HepG2 (cell line): ENCODE results near the gene RPS6KA2. TPM values are rescaled to one million over a fixed set of nuclear protein-coding genes. Genes with fewer than 3 reads are reported as not detected.

Experiments
- ATAC-seq: fragments of 200-7000 bp; cut with Tn5 transposase; 3 replicates; pipeline ENCODE4 v1.9.1; 2020; ENCODE audit warnings: mild to moderate bottlenecking, moderate library complexity
- BruUV-seq: library from RNA; stranded (reverse); fragments of 400-500 nt; replicated peaks from 2 replicates; lab custom pipeline; 2021; lab: Mats Ljungman, UMichigan
- CTCF ChIA-PET: fragments of 300-600 bp; formaldehyde crosslinking; extraction: SDS; loops from one replicate; lab custom pipeline; 2021; ENCODE audit warnings: low total read pairs, inconsistent platforms, low intra/inter-chr PET ratio; lab: Yijun Ruan, JAX
- POLR2A ChIA-PET: fragments of 350-600 bp; sonication (Branson Sonifier 250); formaldehyde crosslinking; loops from one replicate; lab custom pipeline; 2020; ENCODE audit warnings: antibody characterized with exemption, inconsistent platforms; lab: Yijun Ruan, JAX
- DNase-seq: peaks from one replicate; pipeline ENCODE4 v3.0.0-alpha.2; 2015; ENCODE audit warnings: low spot score
- FAIRE-seq: peaks from 3 replicates; lab custom pipeline; 2011; peaks lifted over from hg19 to GRCh38; lab: Jason Lieb, UNC
- H2AFZ ChIP-seq: one replicate; pipeline ENCODE4 v1.6.1; 2011; ENCODE audit warnings: low read length, inconsistent platforms
- H3K27ac ChIP-seq: fragments of 300-600 bp; 3 replicates; pipeline ENCODE4 v1.8.0; 2011; ENCODE audit warnings: mixed run types, mild to moderate bottlenecking, mixed read lengths, low read length, inconsistent platforms; ENCODE audit not compliant: insufficient read depth; ENCODE audit errors: extremely low read length
- H3K27me3 ChIP-seq, 2 experiments: fragments of 200-600 bp in 1 of 2; 2 replicates in 1 of 2; 3 replicates in 1 of 2; pipeline versions ENCODE4 v1.6.0 to v1.8.0; 2011; ENCODE audit warnings: low read length in 2 of 2, mild to moderate bottlenecking in 2 of 2, moderate library complexity in 2 of 2, inconsistent platforms in 1 of 2; ENCODE audit not compliant: insufficient read depth in 2 of 2, control insufficient read depth in 1 of 2
- H3K36me3 ChIP-seq, 2 experiments: fragments of 200-600 bp in 1 of 2; replicated peaks in 1 of 2; 2 replicates in 1 of 2; 3 replicates in 1 of 2; pipeline versions ENCODE4 v1.5.1 to v1.8.0; 2011; ENCODE audit warnings: low read length in 2 of 2, inconsistent platforms in 1 of 2; ENCODE audit not compliant: insufficient read depth in 2 of 2, control insufficient read depth in 1 of 2
- H3K4me1 ChIP-seq: 2 replicates; pipeline ENCODE4 v1.5.1; 2012; ENCODE audit warnings: low read length, inconsistent platforms; ENCODE audit not compliant: insufficient read depth
- H3K4me2 ChIP-seq: 2 replicates; pipeline ENCODE4 v1.6.0; 2011; ENCODE audit warnings: low read depth, low read length, inconsistent platforms
- H3K4me3 ChIP-seq, 3 experiments: fragments of 200-600 bp in 1 of 3; sonication (generic), shearing (Covaris generic) in 1 of 3; replicated peaks in 1 of 3; 2 replicates each; pipeline ENCODE4 v1.5.1; 2011 to 2016; ENCODE audit warnings: low read length in 3 of 3, inconsistent platforms in 2 of 3, low read depth in 2 of 3, mild to moderate bottlenecking in 2 of 3, control low read depth in 1 of 3, mixed read lengths in 1 of 3; ENCODE audit not compliant: insufficient read depth in 1 of 3
- H3K79me2 ChIP-seq: one replicate; pipeline ENCODE4 v1.6.1; 2011; ENCODE audit warnings: low read length, inconsistent platforms; ENCODE audit not compliant: insufficient read depth
- H3K9ac ChIP-seq: 2 replicates; pipeline ENCODE4 v1.6.0; 2011; ENCODE audit warnings: mild to moderate bottlenecking, low read depth, low read length, inconsistent platforms; ENCODE audit not compliant: insufficient read depth
- H3K9me3 ChIP-seq: 2 replicates; pipeline ENCODE4 v1.5.1; 2012; ENCODE audit warnings: mild to moderate bottlenecking, low read length
- H4K20me1 ChIP-seq: 2 replicates; pipeline ENCODE4 v1.6.0; 2011; ENCODE audit warnings: inconsistent platforms, mild to moderate bottlenecking, low read length, moderate library complexity; ENCODE audit not compliant: insufficient read depth
- BCL6 ChIP-seq: IDR thresholded peaks from 2 replicates; pipeline ENCODE4 v1.6.1; 2016; ENCODE audit warnings: missing genetic modification reagents, missing compliant biosample characterization
- DNMT1 ChIP-seq: sonication (generic); formaldehyde crosslinking; IDR thresholded peaks from 2 replicates; pipeline ENCODE4 v1.5.1; 2020; ENCODE audit warnings: mild to moderate bottlenecking, missing genetic modification reagents
- GABPA ChIP-seq, 2 experiments: IDR thresholded peaks; 2 replicates each; pipeline ENCODE4 v1.6.1; 2011 to 2016; ENCODE audit warnings: low read depth in 2 of 2, low read length in 1 of 2, missing biosample characterization in 1 of 2, missing genetic modification characterization in 1 of 2
- GATAD2A ChIP-seq: IDR thresholded peaks from 2 replicates; pipeline ENCODE4 v1.6.1; 2016
- HNRNPK ChIP-seq: fragments of 200-400 bp; formaldehyde crosslinking; IDR thresholded peaks from 2 replicates; pipeline ENCODE4 v1.6.1; 2018; ENCODE audit warnings: low read length, low read depth, moderate library complexity, mild to moderate bottlenecking; ENCODE audit not compliant: poor library complexity, severe bottlenecking
- MEIS1 ChIP-seq: sonication (generic); formaldehyde crosslinking; IDR thresholded peaks from 2 replicates; pipeline ENCODE4 v1.9.0; 2021; ENCODE audit warnings: mild to moderate bottlenecking, missing genetic modification reagents, moderate library complexity, borderline replicate concordance
- SMAD9 ChIP-seq: sonication (generic); formaldehyde crosslinking; IDR thresholded peaks from 2 replicates; pipeline ENCODE4 v1.5.1; 2020; ENCODE audit warnings: mild to moderate bottlenecking, missing genetic modification reagents
- ZNF614 ChIP-seq: IDR thresholded peaks from 2 replicates; pipeline ENCODE4 v1.6.1; 2018; ENCODE audit warnings: missing biosample characterization, missing genetic modification reagents, inconsistent platforms, borderline replicate concordance
- WGBS: methylation state at CpG from one replicate; pipeline ENCODE4 v1.1.6; 2017; ENCODE audit warnings: low lambda C conversion rate; 5-methylcytosine and 5-hydroxymethylcytosine counted together
- in situ Hi-C: cut with HindIII; loops from 2 replicates; pipeline ENCODE4 v1.10.0; 2017; ENCODE audit warnings: low pct_unique_long_range_greater_than_20kb; ENCODE audit not compliant: extremely low pct_ligation_motif_present
- intact Hi-C: fragments of 100-400 bp; cut with micrococcal nuclease; formaldehyde crosslinking; loops from one replicate; pipeline ENCODE4 v1.10.0; 2022; ENCODE audit not compliant: unreplicated experiment
- polyA plus RNA-seq, 8 experiments: library from polyadenylated mRNA; depleted of rRNA in 3 of 8; stranded (reverse) in 7 of 8; unstranded in 1 of 8; fragments of >200 nt; fragmentation: Illumina TruSeq in 4 of 8; extraction: Trizol in 4 of 8; gene quantifications; 2 replicates each; pipeline versions ENCODE4 v1.2.1 to v1.2.3, GENCODE V29; 2011 to 2016; ENCODE audit warnings: low read depth in 4 of 8, missing spikeins in 1 of 8, mixed read lengths in 1 of 8; ENCODE audit not compliant: insufficient read depth in 1 of 8
- total RNA-seq, 5 experiments: library from RNA; depleted of rRNA; stranded (reverse); fragments of >200 nt; fragmentation: Illumina TruSeq; extraction: Trizol; gene quantifications; 2 replicates each; pipeline ENCODE4 v1.2.3, GENCODE V29; 2016; ENCODE audit warnings: low read depth in 1 of 5
- TF ChIP-seq, protein P1 (sequence below): IDR thresholded peaks from 2 replicates; pipeline ENCODE4 v1.6.1; 2016; ENCODE audit warnings: missing compliant biosample characterization, missing genetic modification reagents, borderline replicate concordance
- TF ChIP-seq, protein P2 (sequence below): sonication (generic); formaldehyde crosslinking; conservative IDR thresholded peaks from 2 replicates; pipeline ENCODE4 v1.4.0; 2020; ENCODE audit warnings: mild to moderate bottlenecking, missing genetic modification reagents, moderate library complexity
- TF ChIP-seq, protein P3 (sequence below): sonication (generic); formaldehyde crosslinking; IDR thresholded peaks from 2 replicates; pipeline ENCODE4 v1.4.0; 2020; ENCODE audit warnings: missing genetic modification reagents
- TF ChIP-seq, protein P4 (sequence below): sonication (generic); formaldehyde crosslinking; IDR thresholded peaks from 2 replicates; pipeline ENCODE4 v1.4.0; 2020; ENCODE audit warnings: mild to moderate bottlenecking, missing genetic modification reagents

The RPS6KA2 gene
- total and polyA plus RNA-seq, 2 of the 13 experiments (the other 11 are each of a cell fraction or from before 2014, with no cell fraction given), result 0.22 to 0.38 TPM

DNA sequence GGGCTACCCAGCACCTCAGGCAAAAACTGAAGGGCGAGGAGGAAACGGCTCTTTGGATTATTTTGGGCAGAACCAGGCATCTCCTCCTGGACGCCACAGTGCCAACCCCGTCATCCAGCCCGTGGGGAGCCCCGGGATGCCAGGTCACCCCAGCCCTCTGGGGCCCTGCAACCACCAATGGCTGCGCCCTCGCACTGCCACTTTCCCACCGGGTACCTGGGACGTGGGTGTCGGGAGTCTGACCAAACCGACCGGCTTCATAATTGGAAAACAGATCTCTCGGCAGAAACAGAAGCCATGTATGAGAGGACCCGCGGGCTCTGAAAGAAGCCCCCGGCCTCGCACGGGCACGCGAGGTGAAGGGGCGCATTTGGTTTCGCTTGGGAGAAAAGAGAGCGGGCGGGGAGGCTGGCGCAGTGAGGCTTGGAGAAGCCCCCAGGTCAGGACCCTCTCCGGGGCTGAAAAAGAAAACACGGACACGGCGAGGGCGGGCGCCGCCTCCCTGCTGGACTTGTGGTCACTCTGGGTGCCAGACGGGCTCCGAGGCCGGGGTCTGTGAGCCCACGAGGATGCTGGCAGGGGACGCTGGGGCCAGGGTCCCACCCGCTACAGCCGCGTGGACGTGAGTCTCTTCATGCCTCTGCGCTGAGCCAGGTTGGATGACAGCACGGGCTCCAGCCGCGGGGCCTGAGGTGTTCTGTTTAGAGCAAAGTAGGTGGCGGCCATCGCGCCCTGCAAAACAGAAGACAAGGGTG lies 214.7 kb downstream of the RPS6KA2 start (continued):
- TF ChIP-seq SMAD9 (CRISPR knock-in tag) (no peak), GABPA (IDR thresholded peaks at IDR 0.05; ENCODE audit: low read depth, low read length) (no peak), GABPA (CRISPR knock-in tag; IDR thresholded peaks at IDR 0.05; ENCODE audit: low read depth) (no peak)

GRCh38 chr6:166411721-166412151 lies 215.3 kb downstream of the RPS6KA2 start:
- BruUV-seq, result no TSS peak
- peaks cover 6 to 39% of the 10 kb centered on the region in 2 experiments for H3K27me3 ChIP-seq
- H3K4me2 ChIP-seq, result no peak overlapping the region
- in situ Hi-C loops (no loop called here), intact Hi-C loops (no loop called here)
- H4K20me1 ChIP-seq, result no peaks in the 10 kb centered on the region
- ATAC-seq, result no peak
- POLR2A ChIA-PET, result no interaction called here
- no peaks in the 10 kb centered on the region for H3K9me3 ChIP-seq
- 50% methylated on average over 12 of the region's 12 CpGs for WGBS
- no peaks in the 10 kb centered on the region for H3K36me3 ChIP-seq
- no peak overlapping the region for H3K4me3 ChIP-seq
- no peak overlapping the region for H3K27ac ChIP-seq
- H2AFZ ChIP-seq, result no peak overlapping the region
- H3K9ac ChIP-seq, result no peak overlapping the region
- no peak for FAIRE-seq
- CTCF ChIA-PET, result no interaction called here
- H3K79me2 ChIP-seq, result no peaks in the 10 kb centered on the region
- H3K4me1 ChIP-seq, result peaks cover 16% of the 10 kb centered on the region
- no peak for DNase-seq
- TF ChIP-seq, protein P1, sequence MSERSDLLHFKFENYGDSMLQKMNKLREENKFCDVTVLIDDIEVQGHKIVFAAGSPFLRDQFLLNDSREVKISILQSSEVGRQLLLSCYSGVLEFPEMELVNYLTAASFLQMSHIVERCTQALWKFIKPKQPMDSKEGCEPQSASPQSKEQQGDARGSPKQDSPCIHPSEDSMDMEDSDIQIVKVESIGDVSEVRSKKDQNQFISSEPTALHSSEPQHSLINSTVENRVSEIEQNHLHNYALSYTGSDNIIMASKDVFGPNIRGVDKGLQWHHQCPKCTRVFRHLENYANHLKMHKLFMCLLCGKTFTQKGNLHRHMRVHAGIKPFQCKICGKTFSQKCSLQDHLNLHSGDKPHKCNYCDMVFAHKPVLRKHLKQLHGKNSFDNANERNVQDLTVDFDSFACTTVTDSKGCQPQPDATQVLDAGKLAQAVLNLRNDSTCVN (CRISPR knock-in tag), result no peak
- TF ChIP-seq MEIS1, result no peak
- TF ChIP-seq BCL6, result no peak
- TF ChIP-seq, protein P2, sequence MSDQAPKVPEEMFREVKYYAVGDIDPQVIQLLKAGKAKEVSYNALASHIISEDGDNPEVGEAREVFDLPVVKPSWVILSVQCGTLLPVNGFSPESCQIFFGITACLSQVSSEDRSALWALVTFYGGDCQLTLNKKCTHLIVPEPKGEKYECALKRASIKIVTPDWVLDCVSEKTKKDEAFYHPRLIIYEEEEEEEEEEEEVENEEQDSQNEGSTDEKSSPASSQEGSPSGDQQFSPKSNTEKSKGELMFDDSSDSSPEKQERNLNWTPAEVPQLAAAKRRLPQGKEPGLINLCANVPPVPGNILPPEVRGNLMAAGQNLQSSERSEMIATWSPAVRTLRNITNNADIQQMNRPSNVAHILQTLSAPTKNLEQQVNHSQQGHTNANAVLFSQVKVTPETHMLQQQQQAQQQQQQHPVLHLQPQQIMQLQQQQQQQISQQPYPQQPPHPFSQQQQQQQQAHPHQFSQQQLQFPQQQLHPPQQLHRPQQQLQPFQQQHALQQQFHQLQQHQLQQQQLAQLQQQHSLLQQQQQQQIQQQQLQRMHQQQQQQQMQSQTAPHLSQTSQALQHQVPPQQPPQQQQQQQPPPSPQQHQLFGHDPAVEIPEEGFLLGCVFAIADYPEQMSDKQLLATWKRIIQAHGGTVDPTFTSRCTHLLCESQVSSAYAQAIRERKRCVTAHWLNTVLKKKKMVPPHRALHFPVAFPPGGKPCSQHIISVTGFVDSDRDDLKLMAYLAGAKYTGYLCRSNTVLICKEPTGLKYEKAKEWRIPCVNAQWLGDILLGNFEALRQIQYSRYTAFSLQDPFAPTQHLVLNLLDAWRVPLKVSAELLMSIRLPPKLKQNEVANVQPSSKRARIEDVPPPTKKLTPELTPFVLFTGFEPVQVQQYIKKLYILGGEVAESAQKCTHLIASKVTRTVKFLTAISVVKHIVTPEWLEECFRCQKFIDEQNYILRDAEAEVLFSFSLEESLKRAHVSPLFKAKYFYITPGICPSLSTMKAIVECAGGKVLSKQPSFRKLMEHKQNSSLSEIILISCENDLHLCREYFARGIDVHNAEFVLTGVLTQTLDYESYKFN (CRISPR knock-in tag), result no peak
- TF ChIP-seq GATAD2A (CRISPR knock-in tag), result no peak
- no peak for TF ChIP-seq HNRNPK
- no peak for TF ChIP-seq ZNF614 (CRISPR knock-in tag)
- TF ChIP-seq, protein P3, sequence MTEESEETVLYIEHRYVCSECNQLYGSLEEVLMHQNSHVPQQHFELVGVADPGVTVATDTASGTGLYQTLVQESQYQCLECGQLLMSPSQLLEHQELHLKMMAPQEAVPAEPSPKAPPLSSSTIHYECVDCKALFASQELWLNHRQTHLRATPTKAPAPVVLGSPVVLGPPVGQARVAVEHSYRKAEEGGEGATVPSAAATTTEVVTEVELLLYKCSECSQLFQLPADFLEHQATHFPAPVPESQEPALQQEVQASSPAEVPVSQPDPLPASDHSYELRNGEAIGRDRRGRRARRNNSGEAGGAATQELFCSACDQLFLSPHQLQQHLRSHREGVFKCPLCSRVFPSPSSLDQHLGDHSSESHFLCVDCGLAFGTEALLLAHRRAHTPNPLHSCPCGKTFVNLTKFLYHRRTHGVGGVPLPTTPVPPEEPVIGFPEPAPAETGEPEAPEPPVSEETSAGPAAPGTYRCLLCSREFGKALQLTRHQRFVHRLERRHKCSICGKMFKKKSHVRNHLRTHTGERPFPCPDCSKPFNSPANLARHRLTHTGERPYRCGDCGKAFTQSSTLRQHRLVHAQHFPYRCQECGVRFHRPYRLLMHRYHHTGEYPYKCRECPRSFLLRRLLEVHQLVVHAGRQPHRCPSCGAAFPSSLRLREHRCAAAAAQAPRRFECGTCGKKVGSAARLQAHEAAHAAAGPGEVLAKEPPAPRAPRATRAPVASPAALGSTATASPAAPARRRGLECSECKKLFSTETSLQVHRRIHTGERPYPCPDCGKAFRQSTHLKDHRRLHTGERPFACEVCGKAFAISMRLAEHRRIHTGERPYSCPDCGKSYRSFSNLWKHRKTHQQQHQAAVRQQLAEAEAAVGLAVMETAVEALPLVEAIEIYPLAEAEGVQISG (CRISPR knock-in tag), result no peak
- TF ChIP-seq, protein P4, sequence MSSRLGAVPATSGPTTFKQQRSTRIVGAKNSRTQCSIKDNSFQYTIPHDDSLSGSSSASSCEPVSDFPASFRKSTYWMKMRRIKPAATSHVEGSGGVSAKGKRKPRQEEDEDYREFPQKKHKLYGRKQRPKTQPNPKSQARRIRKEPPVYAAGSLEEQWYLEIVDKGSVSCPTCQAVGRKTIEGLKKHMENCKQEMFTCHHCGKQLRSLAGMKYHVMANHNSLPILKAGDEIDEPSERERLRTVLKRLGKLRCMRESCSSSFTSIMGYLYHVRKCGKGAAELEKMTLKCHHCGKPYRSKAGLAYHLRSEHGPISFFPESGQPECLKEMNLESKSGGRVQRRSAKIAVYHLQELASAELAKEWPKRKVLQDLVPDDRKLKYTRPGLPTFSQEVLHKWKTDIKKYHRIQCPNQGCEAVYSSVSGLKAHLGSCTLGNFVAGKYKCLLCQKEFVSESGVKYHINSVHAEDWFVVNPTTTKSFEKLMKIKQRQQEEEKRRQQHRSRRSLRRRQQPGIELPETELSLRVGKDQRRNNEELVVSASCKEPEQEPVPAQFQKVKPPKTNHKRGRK (CRISPR knock-in tag), result no peak
- TF ChIP-seq DNMT1, result no peak
